Panc1 (cell line): ENCODE results near the gene ARMC12. TPM values are rescaled to one million over a fixed set of nuclear protein-coding genes. Genes with fewer than 3 reads are reported as not detected.

ENCODE experiments used
- ATAC-seq: fragments of 200-7000 bp; cut with Tn5 transposase; 2 replicates; pipeline ENCODE4 v1.9.1; 2020; ENCODE audit warnings: mild to moderate bottlenecking, moderate library complexity
- BruUV-seq: library from RNA; stranded (reverse); fragments of 400-500 nt; replicated peaks from 2 replicates; lab custom pipeline; 2021; lab: Mats Ljungman, UMichigan
- CTCF ChIA-PET: fragments of 300-600 bp; sonication (Branson Sonifier 250); formaldehyde crosslinking; loops from one replicate; lab custom pipeline; 2022; ENCODE audit warnings: antibody characterized with exemption; lab: Charles Lee
- POLR2A ChIA-PET: fragments of 300-600 bp; sonication (Branson Sonifier 250); formaldehyde crosslinking; loops from one replicate; lab custom pipeline; 2022; ENCODE audit warnings: antibody characterized with exemption; lab: Charles Lee
- DNase-seq: peaks from one replicate; pipeline ENCODE4 v3.0.0-alpha.2; 2010; ENCODE audit warnings: low read depth, low spot score
- H3K27ac ChIP-seq: 2 replicates; pipeline ENCODE4 v1.5.1; 2011; ENCODE audit warnings: mild to moderate bottlenecking, low read length, inconsistent platforms
- H3K27me3 ChIP-seq: fragments of 200-500 bp; sonication (Bioruptor generic); 2 replicates; pipeline ENCODE4 v1.6.0; 2014; ENCODE audit warnings: low read length, inconsistent platforms; ENCODE audit not compliant: control insufficient read depth, insufficient read depth
- H3K36me3 ChIP-seq: fragments of 200-500 bp; sonication (Bioruptor generic); 2 replicates; pipeline ENCODE4 v1.5.1; 2014; ENCODE audit warnings: inconsistent platforms, mild to moderate bottlenecking, low read length, moderate library complexity; ENCODE audit not compliant: control insufficient read depth, insufficient read depth
- H3K4me1 ChIP-seq: 2 replicates; pipeline ENCODE4 v1.5.1; 2011; ENCODE audit warnings: inconsistent platforms, mild to moderate bottlenecking, low read length, moderate library complexity; ENCODE audit not compliant: control insufficient read depth, insufficient read depth
- H3K4me3 ChIP-seq, 2 experiments: 2 replicates each; pipeline ENCODE4 v1.5.1; 2011 to 2012; ENCODE audit warnings: low read depth in 2 of 2, low read length in 2 of 2, mild to moderate bottlenecking in 2 of 2, inconsistent platforms in 1 of 2, moderate library complexity in 1 of 2
- H3K9me3 ChIP-seq: fragments of 200-500 bp; sonication (Bioruptor generic); 2 replicates; pipeline ENCODE4 v1.5.1; 2014; ENCODE audit warnings: low read depth, mild to moderate bottlenecking, inconsistent platforms, low read length, moderate library complexity; ENCODE audit not compliant: control insufficient read depth, insufficient read depth
- CTCF ChIP-seq: fragments of 450-650 bp; IDR thresholded peaks from 2 replicates; pipeline ENCODE4 v1.5.1; 2017; ENCODE audit warnings: mild to moderate bottlenecking
- POLR2AphosphoS5 ChIP-seq: IDR thresholded peaks from 2 replicates; pipeline ENCODE4 v1.6.1; 2012; ENCODE audit warnings: mild to moderate bottlenecking, low read depth, low read length, moderate library complexity
- REST ChIP-seq, 2 experiments: IDR thresholded peaks; 2 replicates each; pipeline ENCODE4 v1.6.1; 2011 to 2012; ENCODE audit warnings: low read depth in 2 of 2, control low read depth in 1 of 2, low read length in 1 of 2, mild to moderate bottlenecking in 1 of 2, moderate library complexity in 1 of 2; ENCODE audit not compliant: insufficient read depth in 1 of 2
- SIN3A ChIP-seq: IDR thresholded peaks from 2 replicates; pipeline ENCODE4 v1.6.1; 2012; ENCODE audit warnings: low read depth, mild to moderate bottlenecking, low read length, moderate library complexity, borderline replicate concordance; ENCODE audit not compliant: insufficient read depth
- TCF7L2 ChIP-seq: IDR thresholded peaks from 2 replicates; pipeline ENCODE4 v1.6.1; 2011; ENCODE audit warnings: mild to moderate bottlenecking, low read depth, low read length, inconsistent platforms
- in situ Hi-C: cut with HindIII; loops from 2 replicates; pipeline ENCODE4 v1.10.0; 2016; ENCODE audit warnings: low sequenced_read_pairs, low pct_unique_long_range_greater_than_20kb
- intact Hi-C: fragments of 100-400 bp; cut with micrococcal nuclease; formaldehyde crosslinking; loops from one replicate; pipeline ENCODE4 v1.10.0; 2022; ENCODE audit not compliant: unreplicated experiment
- total RNA-seq: library from RNA; stranded (reverse); gene quantifications from one replicate; pipeline ENCODE4 v1.2.1, GENCODE V29; 2021; ENCODE audit not compliant: unreplicated experiment

The ARMC12 gene
- total RNA-seq, 1 experiment from 2014 or later = 1.4 TPM

GRCh38 chr6:35725081-35725708 is 11.6 kb upstream of the ARMC12 start:
- intact Hi-C loops = no loop called here
- TF ChIP-seq REST (IDR thresholded peaks at IDR 0.05; ENCODE audit: insufficient read depth in 1 of 2, low read depth in 2 of 2, low read length in 1 of 2) = no peak
- no peak for TF ChIP-seq SIN3A
- TF ChIP-seq POLR2AphosphoS5 = no peak
- ChIA-PET CTCF (interaction anchor here (0.5 kb wide), 1 partner anchor 9 kb away, joined by 3 read pairs; no protein-coding TSS in a partner anchor), POLR2A (interaction anchor here (0.5 to 0.6 kb wide), 2 partner anchors 9 to 305 kb away, joined by 3 to 6 read pairs; no protein-coding TSS in a partner anchor)
- no peak for DNase-seq
- Histone ChIP-seq H3K27me3 (no peaks in the 10 kb centered on the region), H3K4me1 (peaks cover 35% of the 10 kb centered on the region), H3K4me3 (no peak overlapping the region), H3K9me3 (no peaks in the 10 kb centered on the region), H3K36me3 (no peaks in the 10 kb centered on the region), H3K27ac (no peak overlapping the region)
- in situ Hi-C loops = no loop called here
- BruUV-seq = no TSS peak
- no peak for ATAC-seq

GRCh38 chr6:35725721-35726438 is 11.0 kb upstream of the ARMC12 start:
- ChIA-PET POLR2A (interaction anchor here (0.5 to 0.6 kb wide), 2 partner anchors 216 to 306 kb away, joined by 3 to 6 read pairs; no protein-coding TSS in a partner anchor), CTCF (interaction anchor here (0.5 kb wide), 1 partner anchor 10 kb away, joined by 3 read pairs; no protein-coding TSS in a partner anchor)
- no peaks in the 10 kb centered on the region for H3K9me3 ChIP-seq
- no peak overlapping the region for H3K27ac ChIP-seq
- H3K27me3 ChIP-seq = no peaks in the 10 kb centered on the region
- no peak overlapping the region for H3K4me3 ChIP-seq
- DNase-seq = no peak
- no TSS peak for BruUV-seq
- in situ Hi-C loops (no loop called here), intact Hi-C loops (no loop called here)
- H3K36me3 ChIP-seq = no peaks in the 10 kb centered on the region
- no peak for ATAC-seq
- H3K4me1 ChIP-seq = peaks cover 38% of the 10 kb centered on the region
- no peak for TF ChIP-seq CTCF
- no peak for TF ChIP-seq TCF7L2
